DMS 273 (cell line): ENCODE measurements around the gene SEMA5B.

Source experiments
- DNase-seq: peaks from one replicate; lab custom pipeline; 2025; ENCODE audit not compliant: unreplicated experiment; lab: John Stamatoyannopoulos, UW

Gene SEMA5B

DNA sequence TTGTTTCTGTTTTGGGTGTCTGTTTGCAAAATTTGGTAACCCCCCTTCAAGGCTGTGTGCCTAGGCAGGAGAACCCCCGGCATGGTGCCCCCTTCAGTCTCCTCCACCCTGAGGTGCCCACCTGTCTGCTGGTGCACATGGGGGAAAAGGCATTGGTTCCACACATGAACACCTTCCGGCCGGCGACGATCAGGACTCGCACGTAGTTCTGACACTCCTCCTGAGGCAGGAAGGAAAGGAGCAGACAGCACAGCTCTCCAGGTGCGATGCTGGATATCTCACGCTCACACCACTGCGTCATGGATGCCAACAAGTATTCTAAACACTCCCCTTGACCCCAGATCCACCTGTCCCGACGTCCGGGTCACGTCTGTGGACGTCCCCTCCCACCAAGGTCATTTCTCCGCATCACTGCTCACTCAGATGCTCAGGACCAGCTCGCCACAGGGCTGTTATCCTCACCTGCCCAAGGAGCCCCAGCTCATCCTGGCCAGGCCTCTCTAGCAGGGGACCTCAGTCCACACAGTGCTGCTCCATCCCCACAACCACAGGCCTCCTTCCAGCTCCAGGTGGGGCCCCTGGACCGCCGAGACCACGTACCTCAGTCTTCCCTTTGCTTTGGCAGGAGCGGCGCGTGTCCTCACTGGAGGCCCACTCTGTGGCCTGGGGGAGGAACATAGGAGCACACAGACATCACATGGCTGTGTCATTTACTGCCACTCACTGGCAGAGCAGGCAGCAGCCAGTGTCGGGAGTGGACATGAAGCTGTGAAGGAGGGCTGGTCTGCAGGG lies 99.0 kb downstream of the SEMA5B start:
- DNase-seq, result no peak

DNA sequence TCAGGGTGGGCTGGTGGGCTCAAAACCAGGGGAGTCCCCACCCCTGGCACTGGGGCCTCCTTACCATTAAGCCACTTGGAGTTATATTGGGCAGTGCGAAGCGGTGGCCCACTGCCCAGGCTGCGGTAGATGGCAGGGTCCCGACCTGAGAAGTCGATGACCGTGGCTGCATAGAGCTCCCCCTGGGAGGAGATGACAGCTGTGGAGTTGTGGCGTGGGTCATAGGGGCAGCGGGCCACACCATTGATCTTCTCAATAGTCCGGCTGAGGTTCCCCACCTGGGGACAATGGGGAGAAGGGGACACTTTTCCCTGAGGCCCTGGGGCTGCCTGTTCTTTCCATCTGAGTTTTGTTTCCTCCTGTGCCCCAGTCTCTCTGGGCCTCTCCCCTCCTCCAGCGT lies 99.8 kb downstream of the SEMA5B start:
- no peak for DNase-seq

DNA sequence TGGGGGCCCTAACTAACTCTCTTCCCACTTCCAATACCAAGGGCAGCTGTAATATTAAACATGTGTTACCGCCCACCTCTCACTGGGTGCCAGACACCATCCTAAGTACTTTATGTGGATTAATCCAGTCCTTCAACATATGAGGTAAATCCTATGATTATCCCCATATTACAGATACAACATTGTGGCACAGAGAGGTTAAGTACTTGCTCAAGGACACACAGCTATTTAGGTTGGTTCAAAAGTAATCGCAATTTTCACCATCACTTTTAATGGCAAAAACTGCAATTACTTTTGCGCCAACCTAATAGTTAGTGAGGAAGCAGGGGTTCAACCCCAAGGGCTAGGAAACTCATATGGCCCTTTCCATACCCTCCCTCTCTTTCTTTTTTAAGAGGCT lies 100.8 kb downstream of the SEMA5B start:
- DNase-seq, result no peak

DNA sequence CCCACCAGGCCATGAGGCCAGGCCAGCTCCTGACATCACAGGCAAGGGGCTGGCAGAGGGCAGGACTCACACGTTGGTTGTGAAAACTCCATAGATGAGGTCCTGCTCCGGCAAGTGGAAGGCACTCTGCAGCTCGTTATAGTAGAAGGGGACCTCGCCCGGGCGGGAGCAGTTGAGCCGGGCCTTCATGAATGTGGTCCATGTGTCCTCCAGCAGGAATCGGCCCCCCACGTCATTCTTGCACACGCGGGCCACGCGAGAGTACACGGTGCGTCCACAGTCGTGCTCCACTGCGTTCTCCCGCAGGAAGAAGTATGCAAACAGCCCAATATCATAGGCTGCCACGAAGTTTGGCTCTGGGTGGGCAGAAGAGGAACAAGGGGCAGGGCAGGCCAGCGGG lies 101.2 kb downstream of the SEMA5B start:
- no peak for DNase-seq

DNA sequence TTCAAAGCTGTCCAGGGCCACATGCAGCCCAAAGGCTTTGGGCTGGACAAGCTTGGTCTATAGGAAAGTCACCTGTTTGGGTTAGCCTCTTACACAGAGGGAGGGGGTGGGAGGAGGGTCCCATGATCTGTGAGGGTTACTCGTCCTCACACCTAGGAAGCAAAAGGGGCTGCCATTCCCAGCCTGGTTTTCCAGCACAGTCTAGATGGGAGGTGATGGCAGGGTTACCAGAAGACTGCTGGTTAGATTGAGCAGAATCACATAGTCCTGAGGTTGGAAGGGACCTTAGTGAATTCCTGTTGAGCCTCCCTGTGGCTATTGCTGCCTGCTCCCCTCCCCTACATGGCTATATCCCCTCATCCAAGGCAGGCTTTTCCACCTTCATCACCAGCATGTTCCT lies 101.8 kb downstream of the SEMA5B start:
- DNase-seq, result no peak

DNA sequence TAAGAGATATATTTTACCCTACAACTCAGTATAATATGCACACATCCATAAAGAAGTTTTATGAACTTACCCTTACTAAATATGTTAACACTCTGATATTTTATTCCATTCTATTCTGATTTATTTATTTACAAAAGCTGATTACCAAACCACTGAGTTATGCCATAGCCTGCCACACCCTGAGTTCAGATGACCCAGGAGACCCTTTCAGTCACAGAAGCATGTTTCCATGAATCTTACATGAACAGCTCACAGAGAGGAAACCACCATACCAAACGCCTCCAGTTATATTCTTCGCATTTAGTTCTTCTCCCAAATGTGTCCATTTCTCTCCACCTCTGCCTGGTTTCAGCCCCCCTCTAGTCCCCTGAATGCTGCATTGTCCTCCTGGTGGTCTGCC lies 103.5 kb downstream of the SEMA5B start:
- DNase-seq, result no peak

DNA sequence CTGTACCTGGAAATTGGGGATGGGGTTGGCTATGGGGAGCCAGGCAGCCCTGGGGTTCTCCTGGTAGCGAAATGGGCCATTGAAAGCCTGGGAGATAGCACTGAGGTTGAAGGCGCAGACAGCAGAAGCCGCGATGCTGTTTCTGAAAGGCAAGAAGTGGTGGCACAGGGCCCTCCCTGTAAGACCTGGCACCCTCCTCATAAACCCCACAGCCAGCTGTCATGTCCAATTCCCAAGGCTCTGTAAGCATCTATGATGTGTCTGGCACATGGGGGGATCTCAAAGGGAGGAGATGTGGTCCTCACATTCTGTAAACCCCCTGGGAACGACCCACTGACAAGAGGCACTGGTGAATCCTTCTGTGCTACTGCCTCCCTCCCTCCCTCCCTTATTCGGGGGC lies 104.0 kb downstream of the SEMA5B start:
- DNase-seq, result peak; percentile 30

DNA sequence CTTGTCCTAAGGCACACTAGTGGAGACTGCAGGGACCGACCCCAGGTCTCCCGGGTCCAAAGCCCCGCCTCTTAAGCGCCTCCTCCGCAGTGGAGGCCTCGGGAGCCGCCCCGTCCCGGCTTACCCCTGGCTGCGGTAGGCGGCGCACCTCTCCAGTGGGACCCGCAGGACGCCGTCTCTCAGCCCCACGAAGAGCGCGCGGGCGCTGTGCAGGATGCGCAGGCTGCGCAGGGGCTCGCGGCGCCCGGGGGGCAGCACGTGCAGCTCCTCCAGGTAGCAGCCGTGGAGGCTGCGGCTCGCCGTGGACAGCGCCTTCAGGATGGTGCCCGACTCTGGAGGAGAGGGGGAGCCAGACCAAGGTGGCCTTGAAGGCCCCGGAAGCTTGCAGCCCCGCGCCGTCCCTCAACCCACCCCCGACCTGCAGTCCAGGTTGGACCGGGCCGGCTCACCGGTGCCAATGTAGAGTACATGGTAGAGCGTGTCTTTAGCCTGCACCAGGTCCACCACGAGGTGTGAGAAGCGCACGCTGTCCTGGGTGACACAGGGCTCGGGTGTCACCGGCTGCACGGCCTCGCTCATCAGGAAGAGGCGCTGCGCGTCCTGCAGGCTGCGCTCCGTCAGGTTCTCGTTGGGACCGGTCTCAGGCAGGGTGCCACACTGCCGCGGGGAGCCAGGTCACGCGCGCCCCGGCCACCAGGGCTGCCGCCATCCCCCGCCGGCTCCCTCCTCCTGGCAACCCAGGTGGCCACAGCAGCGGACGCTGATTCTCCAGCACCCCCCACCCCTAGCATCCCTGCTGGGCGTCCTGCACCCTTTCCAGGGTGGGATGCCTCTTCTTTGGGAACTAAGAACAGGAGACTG lies 105.5 kb downstream of the SEMA5B start:
- DNase-seq, result no peak

DNA sequence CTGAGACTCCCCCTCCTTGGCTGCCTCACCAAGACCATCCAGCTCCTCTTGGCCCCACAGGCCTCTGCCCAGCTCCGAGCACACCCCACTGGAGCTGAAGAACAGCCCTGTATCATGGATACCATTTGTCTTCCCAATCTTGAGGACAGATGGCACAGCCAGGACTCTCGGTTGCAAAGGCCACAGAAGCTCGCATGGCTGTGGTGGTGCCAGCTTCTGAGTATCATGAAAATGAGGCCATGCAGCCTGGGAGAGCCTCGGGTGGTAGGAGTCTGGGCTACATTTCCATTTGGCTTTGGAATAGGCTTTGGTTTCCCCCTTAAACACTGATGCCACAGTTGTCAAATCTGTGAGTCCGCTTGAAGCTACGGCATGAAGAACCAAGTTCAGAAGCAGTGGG lies 106.6 kb downstream of the SEMA5B start:
- no peak for DNase-seq

DNA sequence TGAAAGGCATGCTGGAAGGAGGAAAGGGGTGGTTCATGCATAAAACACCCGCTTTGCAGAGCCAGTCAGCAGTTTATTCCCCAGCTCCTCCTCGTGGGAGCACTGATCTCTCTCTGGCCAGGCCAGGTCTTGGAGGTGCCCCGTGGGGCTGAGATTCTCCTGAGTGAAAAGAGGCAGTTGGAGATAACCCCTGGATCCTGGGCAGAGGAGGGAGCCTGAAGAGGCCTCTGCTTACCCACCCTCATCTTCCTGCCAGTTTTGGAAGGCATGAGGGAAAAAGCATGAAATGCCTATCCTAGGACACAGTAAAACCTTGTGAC lies 108.3 kb downstream of the SEMA5B start:
- no peak for DNase-seq

DNA sequence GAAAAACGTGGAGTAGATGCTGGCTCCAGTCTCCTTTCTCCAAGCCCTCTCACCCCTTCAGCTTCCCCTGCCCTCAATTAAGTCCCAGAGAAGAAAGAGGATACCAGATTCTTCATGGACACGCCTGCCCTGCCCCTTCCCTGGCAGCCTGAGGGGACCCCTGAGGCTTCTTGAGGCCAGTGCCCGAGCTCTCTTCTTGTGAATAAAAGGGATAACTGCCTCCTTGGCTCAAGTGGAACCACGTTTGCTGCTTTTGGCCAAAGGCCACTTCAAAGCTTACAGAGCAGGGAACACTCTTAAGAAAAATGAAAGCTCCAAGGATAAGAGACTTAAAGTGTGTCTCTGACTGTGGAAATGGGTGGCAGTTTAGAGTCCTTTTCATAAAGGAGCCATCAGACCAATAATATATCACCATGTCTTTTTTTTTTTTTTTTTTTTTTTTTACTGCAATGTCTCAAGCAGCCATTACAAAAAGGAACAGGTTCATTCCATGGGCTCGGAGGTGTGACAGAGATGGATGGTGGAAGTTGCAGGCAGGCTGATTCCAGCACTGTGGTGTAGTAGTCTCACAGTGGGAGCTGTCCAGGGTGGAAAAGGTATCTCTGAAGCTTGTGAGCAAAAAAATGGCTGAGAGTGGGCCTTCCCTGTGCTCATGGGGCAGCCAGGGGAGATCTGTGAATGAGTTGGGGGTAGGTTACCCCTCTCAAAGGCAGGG lies 108.8 kb downstream of the SEMA5B start:
- DNase-seq, result no peak

DNA sequence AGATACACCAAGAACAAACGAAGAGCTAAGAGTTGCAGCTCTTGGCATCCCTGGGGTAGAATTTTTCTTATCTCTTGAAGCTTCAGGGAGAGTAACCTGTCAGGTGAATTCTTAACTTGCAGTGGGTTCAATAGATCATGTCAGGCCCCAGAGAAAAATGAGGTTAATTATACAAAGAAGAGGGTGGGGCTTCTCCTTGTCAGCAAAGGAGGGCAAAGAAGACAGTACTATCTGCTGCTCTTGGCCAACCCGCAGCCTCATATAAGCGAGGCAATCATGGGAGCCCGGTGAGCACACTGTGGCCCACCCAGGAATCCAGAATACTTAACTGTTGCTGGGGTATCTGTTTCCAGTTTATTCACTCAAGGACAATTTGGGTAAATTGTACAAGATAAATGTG lies 110.2 kb downstream of the SEMA5B start:
- DNase-seq, result no peak

DNA sequence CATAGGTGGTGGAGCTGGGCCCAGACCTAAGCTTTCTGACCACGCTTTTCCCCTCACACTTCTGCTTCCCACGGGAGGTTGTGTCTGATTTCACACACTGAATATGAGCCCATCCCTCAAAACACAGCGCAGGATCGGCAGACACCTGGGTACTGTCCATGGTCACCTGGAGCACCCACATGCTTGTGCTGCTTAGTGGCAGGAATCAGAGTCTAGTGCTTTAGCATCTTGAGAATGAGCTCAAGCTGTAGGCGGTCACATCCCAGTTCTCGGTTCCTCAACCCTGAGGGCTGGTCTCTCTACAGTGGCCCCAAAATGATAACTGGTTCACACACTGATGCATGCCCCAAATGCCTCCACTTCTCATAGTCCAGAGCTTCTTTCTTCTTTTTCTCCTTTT lies 111.0 kb downstream of the SEMA5B start:
- no peak for DNase-seq

DNA sequence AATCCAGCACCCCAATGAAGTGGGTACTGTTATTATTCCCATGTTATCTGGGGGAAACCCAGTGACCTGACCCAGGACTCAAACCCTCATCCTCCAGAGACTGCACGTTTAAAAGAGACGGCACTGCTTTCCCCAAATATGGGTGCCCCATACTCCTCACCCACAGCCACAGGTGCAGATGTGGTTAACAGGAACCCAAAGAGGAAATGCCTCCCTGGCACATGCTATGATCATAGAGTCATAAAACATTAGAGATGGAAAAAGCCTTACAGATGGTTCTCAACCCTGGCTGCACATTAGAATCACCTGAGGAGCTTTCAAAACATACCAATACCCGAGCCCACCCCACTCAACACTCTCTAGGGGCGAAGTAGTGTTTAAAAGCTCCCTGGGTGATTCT lies 111.5 kb downstream of the SEMA5B start:
- DNase-seq, result no peak

DNA sequence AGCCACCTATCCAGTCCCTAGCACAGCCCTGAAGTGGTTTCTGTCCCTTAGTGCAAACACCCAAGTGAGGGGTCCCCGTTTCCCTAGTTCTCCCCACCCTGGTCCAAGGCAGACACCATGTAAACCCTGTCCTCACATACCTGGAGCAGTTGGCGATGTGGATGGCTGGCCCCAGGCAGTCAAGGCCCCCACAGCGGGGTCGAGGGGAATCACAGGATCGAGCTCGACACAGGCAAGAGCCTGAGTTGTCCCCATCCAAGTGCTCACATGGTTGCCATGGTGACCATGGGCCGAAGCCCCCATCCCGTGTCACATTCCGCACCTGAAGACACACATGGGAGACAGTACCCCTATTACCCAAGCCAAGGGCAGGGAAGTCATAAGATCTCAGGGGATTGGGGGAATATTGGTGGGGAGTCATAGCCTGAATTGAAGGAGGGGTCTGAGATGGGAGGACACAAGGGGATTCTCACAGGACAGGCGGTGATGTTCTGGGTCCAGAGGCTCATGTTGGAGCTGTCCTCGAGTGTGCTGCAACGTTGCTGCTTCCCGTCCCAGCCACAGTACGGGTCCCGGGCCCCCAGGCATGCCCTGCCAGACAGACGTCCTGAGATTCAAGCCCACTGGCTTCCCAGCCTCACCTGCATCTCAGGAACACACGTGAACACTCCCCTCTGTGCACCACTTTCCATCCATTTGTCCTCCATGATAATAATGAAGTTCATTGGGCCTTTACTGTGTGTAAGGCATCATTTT lies 112.1 kb downstream of the SEMA5B start:
- DNase-seq, result no peak

DNA sequence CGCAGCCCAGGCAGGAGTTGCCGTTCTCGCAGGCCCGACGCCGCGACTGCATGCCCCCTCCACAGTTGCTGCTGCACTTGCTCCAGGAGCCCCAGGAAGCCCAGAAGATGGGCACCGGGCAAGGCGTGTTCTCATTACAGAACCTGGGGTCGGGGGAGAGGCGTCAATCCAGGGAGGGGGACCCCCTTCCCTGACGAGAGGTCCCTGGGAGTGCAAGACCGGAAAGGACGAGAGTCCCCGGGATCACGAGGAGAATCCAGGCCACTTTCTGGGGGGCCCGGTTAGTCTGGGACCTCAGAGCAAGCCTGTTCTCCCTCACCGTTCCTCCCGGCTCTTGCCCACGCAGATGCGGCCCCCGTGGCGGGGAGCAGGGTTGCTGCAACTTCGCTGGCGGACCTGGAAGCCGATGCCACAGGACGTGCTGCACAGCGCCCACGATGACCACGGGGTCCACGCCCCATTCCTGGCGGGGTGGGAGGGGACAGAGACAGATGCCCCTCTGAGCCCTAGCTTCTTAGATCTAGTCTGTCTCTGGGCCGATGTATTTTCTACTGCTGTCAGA lies 113.9 kb downstream of the SEMA5B start:
- no peak for DNase-seq

DNA sequence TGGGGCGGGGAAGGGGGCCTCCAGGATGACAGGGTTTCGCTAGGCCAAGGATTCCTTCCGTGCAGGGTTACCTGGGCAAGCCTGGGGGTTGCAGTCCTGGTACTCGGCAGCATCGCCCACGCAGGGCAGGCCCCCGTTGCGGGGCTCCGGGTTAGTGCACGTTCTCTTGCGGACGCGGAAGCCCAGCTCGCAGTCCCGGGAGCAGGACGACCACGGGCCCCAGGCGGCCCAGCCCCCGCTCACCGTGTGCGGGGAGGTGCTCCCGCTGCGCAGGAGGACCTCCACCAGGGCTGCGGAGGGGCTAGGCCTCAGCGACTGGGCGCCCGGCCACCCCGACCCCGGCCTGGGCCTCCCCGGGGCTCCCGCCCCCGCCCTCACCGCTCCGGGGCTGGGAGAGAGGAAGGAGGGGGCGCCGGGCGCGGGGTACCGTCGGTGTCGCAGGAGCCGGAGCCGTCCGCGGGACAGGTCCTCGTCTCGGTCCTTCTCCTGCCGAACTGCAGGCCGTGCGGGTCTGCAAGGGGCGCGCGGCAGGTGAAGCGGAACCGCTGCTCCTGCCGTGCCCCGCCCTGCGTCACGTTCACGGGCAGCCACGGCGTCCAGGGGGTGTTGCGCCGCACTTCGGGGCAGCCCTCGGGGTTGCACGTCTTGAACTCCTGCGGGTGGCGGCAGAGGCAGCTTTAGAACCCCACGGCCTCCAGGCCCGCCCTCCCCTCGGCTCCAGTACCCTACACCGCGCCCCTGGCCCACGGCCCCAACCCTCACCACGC lies 114.6 kb downstream of the SEMA5B start:
- no peak for DNase-seq

DNA sequence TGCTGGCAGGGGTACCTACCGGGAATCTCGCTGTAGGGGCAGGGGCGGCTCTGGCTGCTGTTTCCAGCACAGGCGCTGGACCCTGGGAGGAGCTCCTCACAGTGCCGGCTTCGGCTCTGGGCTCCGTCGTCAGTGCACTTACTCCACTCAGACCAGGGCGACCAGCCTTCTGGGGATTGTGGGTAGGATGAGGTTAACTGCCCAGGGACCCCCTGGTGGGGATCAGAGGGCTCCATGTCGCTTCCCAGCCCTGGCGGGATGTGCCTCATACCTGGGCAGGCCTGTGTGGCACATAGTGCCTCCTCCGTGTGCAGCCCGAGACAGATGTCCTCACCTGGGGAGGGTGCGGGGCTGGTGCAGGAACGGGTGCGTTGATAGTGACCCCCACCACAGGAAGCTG lies 115.7 kb downstream of the SEMA5B start:
- no peak for DNase-seq

DNA sequence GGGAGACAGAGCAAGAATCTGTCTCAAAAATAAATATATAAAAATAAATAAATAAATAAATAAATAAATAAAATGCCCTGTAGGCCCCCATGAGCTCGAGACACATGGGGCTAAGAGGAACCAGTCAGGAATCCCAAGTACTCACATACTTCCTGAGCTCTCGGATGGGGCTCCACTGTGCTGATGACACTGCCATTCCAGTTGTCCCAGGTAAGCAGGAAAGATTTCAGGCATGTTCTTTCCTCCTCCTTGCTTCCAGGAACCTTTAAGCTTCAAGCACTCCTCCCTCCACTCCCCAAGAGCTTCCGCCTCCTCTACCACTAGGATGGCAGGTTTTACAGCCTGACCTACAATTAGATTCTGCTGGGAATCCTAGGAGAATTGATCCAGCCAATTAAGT lies 119.3 kb downstream of the SEMA5B start:
- DNase-seq, result no peak

DNA sequence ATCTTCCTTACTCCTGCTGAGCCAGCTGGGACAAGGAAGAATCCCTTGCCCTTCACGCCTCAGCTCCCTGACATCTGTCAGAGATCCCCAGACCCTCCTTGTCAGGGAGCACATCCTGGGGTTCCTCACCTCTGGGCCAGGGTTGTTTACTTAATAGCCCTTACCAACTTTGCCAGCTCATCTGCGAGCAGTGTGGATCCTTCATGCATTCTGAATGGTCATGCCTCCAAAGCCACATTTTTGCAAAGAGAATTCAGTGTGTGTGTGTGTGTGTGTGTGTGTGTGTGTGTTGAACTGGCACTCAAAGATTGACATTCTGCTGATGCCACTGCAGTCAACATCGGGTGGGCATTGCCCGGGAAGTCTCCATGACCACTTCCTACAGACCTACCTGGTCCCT lies 120.1 kb downstream of the SEMA5B start:
- no peak for DNase-seq
